OCI-LY1 (cell line): ENCODE measurements around the gene MAPK7.

ENCODE experiments used
- H2AFZ ChIP-seq: fragments of 200-600 bp; sonication (generic), shearing (Covaris generic); 2 replicates; pipeline ENCODE4 v1.6.0; 2014; ENCODE audit warnings: antibody characterized with exemption, mild to moderate bottlenecking, low read length
- H3F3A ChIP-seq: fragments of 200-600 bp; sonication (generic), shearing (Covaris generic); 2 replicates; pipeline ENCODE4 v1.6.0; 2014; ENCODE audit warnings: mild to moderate bottlenecking, antibody characterized with exemption, low read length, moderate library complexity; ENCODE audit not compliant: insufficient read depth
- H3K27ac ChIP-seq: fragments of 200-600 bp; sonication (generic); 2 replicates; pipeline ENCODE4 v1.5.1; 2014; ENCODE audit warnings: low read length, mixed run types, mild to moderate bottlenecking, low read depth; ENCODE audit not compliant: poor library complexity, severe bottlenecking
- H3K27me3 ChIP-seq: fragments of 200-600 bp; sonication (generic); 2 replicates; pipeline ENCODE4 v1.6.0; 2014; ENCODE audit warnings: antibody characterized with exemption, mild to moderate bottlenecking, low read length, moderate library complexity; ENCODE audit not compliant: insufficient read depth
- H3K36me3 ChIP-seq: fragments of 200-600 bp; sonication (generic); 2 replicates; pipeline ENCODE4 v1.6.1; 2014; ENCODE audit warnings: mild to moderate bottlenecking, antibody characterized with exemption, low read length, moderate library complexity, mixed read lengths; ENCODE audit not compliant: insufficient read depth
- H3K4me1 ChIP-seq: fragments of 200-600 bp; sonication (generic); 2 replicates; pipeline ENCODE4 v1.5.1; 2014; ENCODE audit warnings: mild to moderate bottlenecking, low read length, moderate library complexity; ENCODE audit not compliant: insufficient read depth, severe bottlenecking
- H3K4me2 ChIP-seq: fragments of 200-600 bp; sonication (generic), shearing (Covaris generic); 2 replicates; pipeline ENCODE4 v1.6.1; 2014; ENCODE audit warnings: low read length
- H3K4me3 ChIP-seq: fragments of 200-600 bp; sonication (generic); 2 replicates; pipeline ENCODE4 v1.5.1; 2014; ENCODE audit warnings: low read length, low read depth, mild to moderate bottlenecking, mixed read lengths; ENCODE audit not compliant: poor library complexity, severe bottlenecking
- H3K79me2 ChIP-seq: fragments of 200-600 bp; shearing (Covaris generic); 2 replicates; pipeline ENCODE4 v1.6.1; 2016; ENCODE audit warnings: mixed run types, low read length, mixed read lengths; ENCODE audit not compliant: insufficient read depth
- H3K9ac ChIP-seq: fragments of 200-600 bp; sonication (generic), shearing (Covaris generic); 2 replicates; pipeline ENCODE4 v1.6.1; 2014; ENCODE audit warnings: mild to moderate bottlenecking, low read length, mixed read lengths
- H3K9me2 ChIP-seq: fragments of 200-600 bp; sonication (generic), shearing (Covaris generic); 2 replicates; pipeline ENCODE4 v1.6.1; 2014; ENCODE audit warnings: low read depth, mild to moderate bottlenecking, low read length, mixed read lengths
- H3K9me3 ChIP-seq: fragments of 200-600 bp; shearing (Covaris generic); 2 replicates; pipeline ENCODE4 v1.6.1; 2014; ENCODE audit warnings: low read length, mixed read lengths
- H4K20me1 ChIP-seq: fragments of 200-600 bp; sonication (generic), shearing (Covaris generic); 2 replicates; pipeline ENCODE4 v1.6.0; 2016; ENCODE audit warnings: mild to moderate bottlenecking, low read length; ENCODE audit not compliant: insufficient read depth
- CTCF ChIP-seq: fragments of 200-600 bp; sonication (generic), shearing (Covaris generic); IDR thresholded peaks from 2 replicates; pipeline ENCODE4 v1.5.1; 2017; ENCODE audit warnings: mild to moderate bottlenecking, antibody characterized with exemption, low read length, moderate library complexity, mixed read lengths
- EZH2 ChIP-seq: fragments of 200-600 bp; sonication (generic), shearing (Covaris generic); IDR thresholded peaks from 2 replicates; pipeline ENCODE4 v1.8.0; 2017; ENCODE audit warnings: borderline replicate concordance, mixed run types, mild to moderate bottlenecking, antibody characterized with exemption, low read length, moderate library complexity, mixed read lengths

The MAPK7 gene

GRCh38 chr17:19332371-19333131, 45.7 kb upstream of the MAPK7 start:
- H3K36me3 ChIP-seq: no peaks in the 10 kb centered on the region
- no peaks in the 10 kb centered on the region for H3K79me2 ChIP-seq
- H2AFZ ChIP-seq: no peak overlapping the region
- no peaks in the 10 kb centered on the region for H3K9me3 ChIP-seq
- no peaks in the 10 kb centered on the region for H3F3A ChIP-seq
- H4K20me1 ChIP-seq: no peaks in the 10 kb centered on the region
- no peak overlapping the region for H3K4me3 ChIP-seq
- no peak overlapping the region for H3K27ac ChIP-seq
- no peaks in the 10 kb centered on the region for H3K9me2 ChIP-seq
- H3K27me3 ChIP-seq: no peaks in the 10 kb centered on the region
- H3K4me1 ChIP-seq: no peaks in the 10 kb centered on the region
- H3K9ac ChIP-seq: no peak overlapping the region
- no peak for TF ChIP-seq EZH2
- TF ChIP-seq CTCF: no peak
- no peak overlapping the region for H3K4me2 ChIP-seq

GRCh38 chr17:19333132-19333440, 45.2 kb upstream of the MAPK7 start:
- Histone ChIP-seq H2AFZ (no peak overlapping the region), H3K4me1 (no peaks in the 10 kb centered on the region), H3K27me3 (no peaks in the 10 kb centered on the region), H3K9me2 (no peaks in the 10 kb centered on the region), H3K79me2 (no peaks in the 10 kb centered on the region), H3K4me2 (no peak overlapping the region), H4K20me1 (no peaks in the 10 kb centered on the region), H3F3A (no peaks in the 10 kb centered on the region), H3K9ac (no peak overlapping the region), H3K4me3 (no peak overlapping the region), H3K27ac (no peak overlapping the region), H3K9me3 (no peaks in the 10 kb centered on the region), H3K36me3 (no peaks in the 10 kb centered on the region)
- no peak for TF ChIP-seq EZH2

- Histone ChIP-seq H3K4me1 (no peaks in the 10 kb centered on the region), H3K9ac (no peak overlapping the region), H3K27ac (no peak overlapping the region), H3K4me2 (no peak overlapping the region), H3K9me3 (no peaks in the 10 kb centered on the region), H3K36me3 (no peaks in the 10 kb centered on the region), H2AFZ (no peak overlapping the region), H3K27me3 (no peaks in the 10 kb centered on the region), H4K20me1 (no peaks in the 10 kb centered on the region), H3K79me2 (no peaks in the 10 kb centered on the region), H3K4me3 (no peak overlapping the region), H3F3A (no peaks in the 10 kb centered on the region), H3K9me2 (no peaks in the 10 kb centered on the region)
- TF ChIP-seq EZH2 (no peak), CTCF (no peak)
These were observed 44.5 kb upstream of the MAPK7 start for GRCh38 chr17:19333736-19334290.

- H3K27me3 ChIP-seq: no peaks in the 10 kb centered on the region
- H3K9me3 ChIP-seq: no peaks in the 10 kb centered on the region
- H3K4me1 ChIP-seq: no peaks in the 10 kb centered on the region
- no peak overlapping the region for H3K4me3 ChIP-seq
- H3K27ac ChIP-seq: no peak overlapping the region
- H2AFZ ChIP-seq: no peak overlapping the region
- no peak overlapping the region for H3K4me2 ChIP-seq
- no peak overlapping the region for H3K9ac ChIP-seq
- no peak for TF ChIP-seq EZH2
- H3F3A ChIP-seq: no peaks in the 10 kb centered on the region
- no peaks in the 10 kb centered on the region for H3K36me3 ChIP-seq
- H3K9me2 ChIP-seq: no peaks in the 10 kb centered on the region
- no peaks in the 10 kb centered on the region for H4K20me1 ChIP-seq
- H3K79me2 ChIP-seq: no peaks in the 10 kb centered on the region
These were observed 44.0 kb upstream of the MAPK7 start for GRCh38 chr17:19334331-19334730.
